Stimulated activated CD4-positive, alpha-beta T cell treated with anti-CD3 and anti-CD28 coated beads, Interleukin-15, amount 100 ng/mL, for 48 hours (primary cell): ENCODE results near the gene ZFYVE9.
"Not testable (repeated sequence)": the region's sequence is repeated elsewhere in the genome, so short reads cannot be mapped to it uniquely, and the experiment has no call there.

Source experiments
- DNase-seq, 2 donors: peaks; one replicate each; pipeline ENCODE4 v3.0.0-alpha.2; 2020; ENCODE audit warnings: low read depth in 2 of 2

ZFYVE9 gene

GRCh38 chr1:52141513-52142219 lies at the start of gene ZFYVE9:
Gene ZFYVE9, plus strand, starts transcription at chr1:52142089. Its CDS starts 91,118 bp downstream, at chr1:52233207.
- peak; percentile 39 to 58 for DNase-seq

- not testable (repeated sequence) for DNase-seq
Observed at GRCh38 chr1:52094300-52094699, 47.6 kb upstream of the ZFYVE9 start.

- DNase-seq: no peak
Observed at GRCh38 chr1:52096216-52096615, 45.7 kb upstream of the ZFYVE9 start.

- DNase-seq: no peak
Observed at GRCh38 chr1:52098139-52098871, 43.6 kb upstream of the ZFYVE9 start.

GRCh38 chr1:52102336-52103013 lies 39.4 kb upstream of the ZFYVE9 start:
- no peak for DNase-seq

- no peak for DNase-seq
Observed at GRCh38 chr1:52111492-52111891, 30.4 kb upstream of the ZFYVE9 start.

- no peak for DNase-seq
Observed at GRCh38 chr1:52112489-52112888, 29.4 kb upstream of the ZFYVE9 start.

- DNase-seq: no peak
Observed at GRCh38 chr1:52119301-52120079, 22.4 kb upstream of the ZFYVE9 start.

GRCh38 chr1:52122384-52122783 lies 19.5 kb upstream of the ZFYVE9 start:
- no peak for DNase-seq

GRCh38 chr1:52123622-52124021 lies 18.3 kb upstream of the ZFYVE9 start:
- DNase-seq: no peak

- no peak for DNase-seq
Observed at GRCh38 chr1:52125736-52126359, 16.0 kb upstream of the ZFYVE9 start.

- no peak for DNase-seq
Observed at GRCh38 chr1:52127181-52128180, 14.4 kb upstream of the ZFYVE9 start.

GRCh38 chr1:52139817-52140540 lies 1.9 kb upstream of the ZFYVE9 start:
- DNase-seq: peak in 1 of 2 donors; percentile 8

GRCh38 chr1:52140633-52141512 lies 1.0 kb upstream of the ZFYVE9 start:
- no peak for DNase-seq

- peak in 1 of 2 donors; percentile 11 for DNase-seq
Observed at GRCh38 chr1:52142220-52143183, 613 bp downstream of the ZFYVE9 start.

- no peak for DNase-seq
Observed at GRCh38 chr1:52145137-52145536, 3.2 kb downstream of the ZFYVE9 start.

GRCh38 chr1:52150445-52150844 lies 8.6 kb downstream of the ZFYVE9 start:
- not testable (repeated sequence) for DNase-seq
